ENCODE results near the gene B4GALT7. TPM values are rescaled to one million over a fixed set of nuclear protein-coding genes. Genes with fewer than 3 reads are reported as not detected.
A peak's percentile ranks its signal among the peaks of the same experiment; 100 is the strongest.

The B4GALT7 gene, protein sequence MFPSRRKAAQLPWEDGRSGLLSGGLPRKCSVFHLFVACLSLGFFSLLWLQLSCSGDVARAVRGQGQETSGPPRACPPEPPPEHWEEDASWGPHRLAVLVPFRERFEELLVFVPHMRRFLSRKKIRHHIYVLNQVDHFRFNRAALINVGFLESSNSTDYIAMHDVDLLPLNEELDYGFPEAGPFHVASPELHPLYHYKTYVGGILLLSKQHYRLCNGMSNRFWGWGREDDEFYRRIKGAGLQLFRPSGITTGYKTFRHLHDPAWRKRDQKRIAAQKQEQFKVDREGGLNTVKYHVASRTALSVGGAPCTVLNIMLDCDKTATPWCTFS
- total RNA-seq (2021) (15.0 and 17.3 TPM in 2 replicates), Bru-seq, nascent RNA (percentile 55 among the genes with signal in this experiment), BruChase-seq, experiment 1, labeled RNA remaining after a 2-hour chase (percentile 51 among the genes with signal in this experiment), BruChase-seq, experiment 2, labeled RNA remaining after a 6-hour chase (percentile 57 among the genes with signal in this experiment)
- long read RNA-seq, transcript B4GALT7-201 (6 exons, 1,747 nt), result major isoform, 28 of 42 reads
- long read RNA-seq, partial matches to known transcripts, result 0 of 42 reads
- long read RNA-seq, other reads (novel, unspliced or antisense), result 10 of 42 reads

DNA sequence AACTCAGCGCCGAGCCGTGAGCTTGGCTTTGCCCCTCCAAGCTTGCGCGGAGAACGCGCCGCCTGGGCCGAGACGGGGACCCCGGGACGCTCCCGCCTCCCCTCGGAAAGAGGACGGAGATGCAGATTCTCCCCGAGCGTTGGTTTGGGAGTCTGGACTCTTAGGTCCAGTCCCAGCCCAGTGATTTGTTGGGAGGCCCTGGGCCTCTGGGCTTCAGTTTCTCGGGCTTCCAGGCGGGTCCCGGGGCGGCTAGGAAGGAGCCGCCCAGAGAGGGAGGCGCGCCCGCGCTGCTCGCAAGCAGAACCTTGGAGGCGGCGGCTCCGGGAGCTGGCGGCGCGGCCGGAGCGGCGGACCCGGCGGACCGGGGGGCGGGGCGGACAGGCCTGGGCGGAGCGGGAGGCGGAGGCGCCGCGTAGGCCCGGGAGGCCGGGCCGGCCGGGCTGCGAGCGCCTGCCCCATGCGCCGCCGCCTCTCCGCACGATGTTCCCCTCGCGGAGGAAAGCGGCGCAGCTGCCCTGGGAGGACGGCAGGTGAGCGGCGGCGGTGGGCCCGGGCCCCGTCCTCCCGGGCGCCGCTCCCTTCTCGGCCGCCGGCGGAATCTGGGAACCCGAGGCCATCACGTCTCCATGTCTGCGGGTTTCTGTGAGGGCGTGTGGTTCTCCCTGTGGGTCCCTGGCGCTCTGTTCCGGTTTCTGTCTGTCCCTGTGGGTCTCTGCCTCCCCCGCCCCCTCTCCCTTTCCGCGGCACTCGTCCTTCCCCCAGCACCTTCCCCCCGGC is at the start of gene B4GALT7:
Gene B4GALT7 (plus strand): TSS at position 402 of the 777 bp plus-strand sequence. CDS start 79 bp downstream, at position 481.
- Histone ChIP-seq H3K4me3 (ENCODE audit: low read depth, low read length, poor library complexity, severe bottlenecking) (peak within 1 kb of the TSS; percentile 85), H3K4me1 (ENCODE audit: insufficient read depth, low read length, poor library complexity, severe bottlenecking) (peaks cover 6% of the 10 kb centered on the region), H3K27me3 (replicated peaks; ENCODE audit: insufficient read depth, low read depth, low read length, poor library complexity) (no peaks in the 10 kb centered on the region), H3K9me3 (ENCODE audit: low read depth, low read length, poor library complexity, severe bottlenecking) (no peaks in the 10 kb centered on the region), H3K36me3 (ENCODE audit: insufficient read depth, low read length, poor library complexity, severe bottlenecking) (peaks cover 5% of the 10 kb centered on the region), H3K27ac (ENCODE audit: low read depth, low read length, poor library complexity, severe bottlenecking) (peak within 1 kb of the TSS; percentile 73)
- DNase-seq (ENCODE audit: low spot score), result peak; percentile 81
- CTCF ChIA-PET, result no interaction called here
- POLR2A ChIA-PET (ENCODE audit: low non-redundant PET), result no interaction called here
- TF ChIP-seq EZH2 (IDR thresholded peaks at IDR 0.05; ENCODE audit: borderline replicate concordance, low read depth, low read length, poor library complexity, severe bottlenecking), result no peak
- TF ChIP-seq, protein P1, sequence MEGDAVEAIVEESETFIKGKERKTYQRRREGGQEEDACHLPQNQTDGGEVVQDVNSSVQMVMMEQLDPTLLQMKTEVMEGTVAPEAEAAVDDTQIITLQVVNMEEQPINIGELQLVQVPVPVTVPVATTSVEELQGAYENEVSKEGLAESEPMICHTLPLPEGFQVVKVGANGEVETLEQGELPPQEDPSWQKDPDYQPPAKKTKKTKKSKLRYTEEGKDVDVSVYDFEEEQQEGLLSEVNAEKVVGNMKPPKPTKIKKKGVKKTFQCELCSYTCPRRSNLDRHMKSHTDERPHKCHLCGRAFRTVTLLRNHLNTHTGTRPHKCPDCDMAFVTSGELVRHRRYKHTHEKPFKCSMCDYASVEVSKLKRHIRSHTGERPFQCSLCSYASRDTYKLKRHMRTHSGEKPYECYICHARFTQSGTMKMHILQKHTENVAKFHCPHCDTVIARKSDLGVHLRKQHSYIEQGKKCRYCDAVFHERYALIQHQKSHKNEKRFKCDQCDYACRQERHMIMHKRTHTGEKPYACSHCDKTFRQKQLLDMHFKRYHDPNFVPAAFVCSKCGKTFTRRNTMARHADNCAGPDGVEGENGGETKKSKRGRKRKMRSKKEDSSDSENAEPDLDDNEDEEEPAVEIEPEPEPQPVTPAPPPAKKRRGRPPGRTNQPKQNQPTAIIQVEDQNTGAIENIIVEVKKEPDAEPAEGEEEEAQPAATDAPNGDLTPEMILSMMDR (conservative IDR thresholded peaks at IDR 0.05; ENCODE audit: low read depth, low read length), result no peak
- BruUV-seq (replicated peaks), result no TSS peak
- intact Hi-C loops (cut with micrococcal nuclease; ENCODE audit: unreplicated experiment), result no loop called here

DNA sequence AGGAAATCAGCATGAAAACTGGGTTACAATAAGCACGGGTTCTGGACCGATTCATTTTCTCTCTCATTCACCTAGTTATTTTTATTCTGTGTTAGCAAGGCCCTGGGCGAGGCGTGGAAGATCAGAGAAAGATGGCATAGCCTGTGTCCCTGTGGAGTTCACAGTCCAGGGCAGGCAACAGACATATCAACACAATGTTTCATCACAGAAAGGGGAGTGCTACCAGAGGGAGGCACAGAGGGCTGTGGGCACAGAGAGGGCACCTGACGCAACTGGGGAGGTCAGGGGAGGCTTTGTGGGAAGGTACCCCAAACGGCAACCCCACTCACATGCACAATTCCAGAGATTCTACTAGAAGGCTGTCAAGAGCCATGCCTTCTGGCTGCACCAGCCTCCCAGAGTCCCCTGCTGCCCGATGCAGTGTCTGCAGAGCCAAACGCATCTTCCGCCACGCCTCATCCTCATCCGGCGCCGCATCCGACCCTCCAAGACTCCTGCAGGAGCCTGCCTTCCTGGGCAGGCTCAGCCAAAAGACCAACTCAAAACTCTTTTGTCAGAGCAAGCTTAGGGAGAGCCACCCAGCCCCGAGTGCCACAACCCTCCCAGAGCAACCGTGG is 47.0 kb upstream of the B4GALT7 start:
- ChIA-PET POLR2A (ENCODE audit: low non-redundant PET) (no interaction called here), CTCF (no interaction called here)
- Histone ChIP-seq H3K36me3 (ENCODE audit: insufficient read depth, low read length, poor library complexity, severe bottlenecking) (peaks cover 12% of the 10 kb centered on the region), H3K9me3 (ENCODE audit: low read depth, low read length, poor library complexity, severe bottlenecking) (no peaks in the 10 kb centered on the region), H3K4me3 (ENCODE audit: low read depth, low read length, poor library complexity, severe bottlenecking) (peak overlapping the region; percentile 85), H3K27ac (ENCODE audit: low read depth, low read length, poor library complexity, severe bottlenecking) (peak overlapping the region; percentile 80), H3K27me3 (replicated peaks; ENCODE audit: insufficient read depth, low read depth, low read length, poor library complexity) (no peaks in the 10 kb centered on the region), H3K4me1 (ENCODE audit: insufficient read depth, low read length, poor library complexity, severe bottlenecking) (no peaks in the 10 kb centered on the region)
- DNase-seq (ENCODE audit: low spot score), result peak; percentile 13
- no peak for TF ChIP-seq EZH2 (IDR thresholded peaks at IDR 0.05; ENCODE audit: borderline replicate concordance, low read depth, low read length, poor library complexity, severe bottlenecking)
- TF ChIP-seq, protein P1 (conservative IDR thresholded peaks at IDR 0.05; ENCODE audit: low read depth, low read length), result no peak
- intact Hi-C loops (cut with micrococcal nuclease; ENCODE audit: unreplicated experiment), result no loop called here
- BruUV-seq (replicated peaks), result no TSS peak
